Measurements from ENCODE around the gene GRHL1. TPM values are rescaled to one million over a fixed set of nuclear protein-coding genes. Genes with fewer than 3 reads are reported as not detected.
"Not testable (repeated sequence)": the region's sequence is repeated elsewhere in the genome, so short reads cannot be mapped to it uniquely, and the experiment has no call there.

Gene GRHL1, protein sequence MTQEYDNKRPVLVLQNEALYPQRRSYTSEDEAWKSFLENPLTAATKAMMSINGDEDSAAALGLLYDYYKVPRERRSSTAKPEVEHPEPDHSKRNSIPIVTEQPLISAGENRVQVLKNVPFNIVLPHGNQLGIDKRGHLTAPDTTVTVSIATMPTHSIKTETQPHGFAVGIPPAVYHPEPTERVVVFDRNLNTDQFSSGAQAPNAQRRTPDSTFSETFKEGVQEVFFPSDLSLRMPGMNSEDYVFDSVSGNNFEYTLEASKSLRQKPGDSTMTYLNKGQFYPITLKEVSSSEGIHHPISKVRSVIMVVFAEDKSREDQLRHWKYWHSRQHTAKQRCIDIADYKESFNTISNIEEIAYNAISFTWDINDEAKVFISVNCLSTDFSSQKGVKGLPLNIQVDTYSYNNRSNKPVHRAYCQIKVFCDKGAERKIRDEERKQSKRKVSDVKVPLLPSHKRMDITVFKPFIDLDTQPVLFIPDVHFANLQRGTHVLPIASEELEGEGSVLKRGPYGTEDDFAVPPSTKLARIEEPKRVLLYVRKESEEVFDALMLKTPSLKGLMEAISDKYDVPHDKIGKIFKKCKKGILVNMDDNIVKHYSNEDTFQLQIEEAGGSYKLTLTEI
- 123 TPM for total RNA-seq

DNA sequence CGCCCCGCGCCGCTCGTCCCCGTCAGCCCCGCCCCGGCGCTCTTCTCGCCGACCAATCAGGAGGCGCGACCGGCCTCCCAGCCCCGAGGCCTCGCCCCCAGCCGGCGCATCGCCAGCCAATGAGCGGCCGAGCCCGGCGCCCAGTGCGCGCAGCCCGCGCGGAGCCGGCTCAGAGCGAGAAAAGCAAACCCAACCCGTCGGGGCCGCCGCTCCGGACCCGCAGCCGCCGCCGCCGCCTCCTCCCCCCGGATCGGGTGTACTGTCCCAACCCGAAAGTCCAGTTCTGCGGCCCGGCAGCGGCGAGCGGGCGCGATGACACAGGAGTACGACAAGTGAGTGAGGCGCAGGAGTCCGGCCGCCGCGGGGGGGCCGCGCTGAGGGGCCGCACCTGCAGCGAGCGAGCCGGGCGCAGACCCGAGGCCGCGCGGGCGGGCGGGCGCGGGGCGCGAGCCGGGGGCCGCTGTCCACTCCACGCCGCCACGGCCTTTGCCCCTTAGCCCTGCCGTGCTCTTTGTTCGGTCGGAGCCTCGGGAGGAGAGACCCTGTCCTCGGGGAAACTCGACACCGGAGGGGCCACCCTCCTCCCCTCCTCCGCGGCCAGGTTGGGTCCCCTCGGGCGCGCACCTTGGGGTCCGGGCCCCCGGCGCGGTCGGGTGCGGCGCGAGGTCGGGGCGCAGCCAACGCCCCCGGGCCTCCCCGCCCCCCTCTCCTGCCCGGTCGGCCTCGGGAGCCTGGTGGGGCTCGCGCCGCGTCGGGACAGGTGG, at the start of gene GRHL1:
Gene GRHL1, plus strand, starts transcription at position 172 of the 764 bp plus-strand sequence. Its CDS starts 141 bp downstream, at position 313.
- peak; percentile 92 for ATAC-seq

DNA sequence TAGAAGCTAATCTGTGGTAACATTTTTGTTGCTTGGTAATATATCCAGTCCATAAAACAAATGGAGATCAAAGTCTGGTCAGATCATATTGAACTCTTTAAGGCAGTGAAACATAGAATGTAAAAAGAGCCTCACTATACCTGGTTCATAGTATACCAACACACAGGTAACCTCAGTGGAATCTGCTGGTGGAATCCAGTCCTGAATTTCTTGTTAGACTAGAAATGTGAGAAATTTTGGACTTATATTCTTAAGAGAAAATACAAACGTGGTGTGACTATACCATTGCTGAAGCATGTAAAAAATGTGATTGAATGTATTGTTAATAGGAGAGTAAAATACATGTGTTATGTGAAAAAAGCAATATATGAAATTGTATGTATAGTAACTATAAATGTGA, 46.1 kb upstream of the GRHL1 start:
- ATAC-seq: peak; percentile 76

DNA sequence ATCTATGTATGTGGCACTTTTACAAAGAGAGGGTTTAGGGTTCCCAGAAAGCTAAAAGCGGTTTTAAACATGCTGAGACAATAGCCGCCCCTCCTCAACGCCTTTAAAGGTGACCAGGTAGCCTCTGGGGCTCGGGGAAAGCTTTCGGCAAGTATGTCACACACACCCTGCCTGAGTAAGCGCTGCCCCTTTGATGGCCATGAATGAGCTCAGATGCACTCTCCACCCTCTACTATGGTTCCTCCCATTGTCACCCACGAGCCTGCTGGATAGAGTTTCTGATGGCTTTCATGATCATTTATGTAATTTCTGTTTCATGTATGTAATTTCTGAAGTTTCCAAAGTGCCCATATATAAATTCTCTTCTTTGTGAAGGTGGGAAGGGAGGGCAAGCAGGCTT, 44.1 kb upstream of the GRHL1 start:
- ATAC-seq: peak; percentile 89

DNA sequence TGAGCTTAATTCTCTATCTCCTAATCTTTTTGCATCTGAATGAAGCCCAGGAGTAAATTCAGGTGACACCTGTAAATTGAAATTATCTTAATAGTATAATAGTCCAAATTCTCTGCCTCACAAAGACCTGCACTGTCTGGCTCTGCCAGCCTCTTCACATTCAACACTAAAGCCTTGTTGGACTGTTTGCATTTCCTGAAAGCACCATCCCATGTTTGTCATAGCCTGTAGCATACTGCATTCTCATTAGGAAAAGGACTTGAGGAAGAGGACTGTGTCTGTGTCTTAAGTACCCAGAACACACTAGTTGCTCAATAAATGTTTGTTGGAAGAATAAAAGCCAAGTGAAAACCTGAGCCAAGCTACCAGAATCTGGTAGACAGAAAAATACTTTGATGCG, 42.9 kb upstream of the GRHL1 start:
- ATAC-seq: peak; percentile 70

DNA sequence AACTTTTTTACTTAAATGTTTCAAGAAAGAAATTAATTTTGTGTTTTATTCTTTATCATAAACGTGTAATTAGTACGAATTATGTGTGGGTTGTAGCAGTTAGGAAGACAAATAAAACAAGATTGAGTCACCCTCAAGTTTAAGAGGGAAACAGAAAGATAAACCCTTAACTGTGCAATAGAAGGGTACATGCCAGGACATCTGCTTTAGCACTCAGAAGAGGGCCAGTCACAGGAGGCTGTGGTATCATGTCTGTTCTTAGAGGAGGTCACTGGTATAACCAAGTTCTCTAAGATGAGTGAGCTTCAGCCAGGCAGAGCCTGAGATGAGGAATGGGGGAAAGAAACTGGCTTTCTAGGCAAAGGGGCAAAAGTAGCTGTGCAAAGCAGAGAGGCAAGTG, 42.4 kb upstream of the GRHL1 start:
- no peak for ATAC-seq

DNA sequence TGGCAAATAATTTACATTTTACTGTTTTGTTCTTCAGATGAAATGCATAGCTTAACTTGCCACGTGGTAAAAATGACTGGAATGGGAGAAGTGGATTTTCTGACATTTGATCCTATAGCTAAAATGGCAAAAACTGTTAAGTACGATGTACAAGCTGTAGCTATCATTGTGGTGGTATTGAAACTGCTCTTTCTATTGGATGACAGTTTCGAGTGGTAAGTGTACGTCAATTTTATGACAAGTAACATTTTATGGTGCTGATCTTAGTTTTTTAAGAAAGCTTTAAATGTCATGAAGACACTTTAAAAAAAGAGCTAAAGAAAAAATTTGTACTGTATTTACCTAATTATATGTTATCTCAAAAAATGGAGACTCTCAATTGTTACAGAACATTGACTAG, 40.8 kb upstream of the GRHL1 start:
- no peak for ATAC-seq

DNA sequence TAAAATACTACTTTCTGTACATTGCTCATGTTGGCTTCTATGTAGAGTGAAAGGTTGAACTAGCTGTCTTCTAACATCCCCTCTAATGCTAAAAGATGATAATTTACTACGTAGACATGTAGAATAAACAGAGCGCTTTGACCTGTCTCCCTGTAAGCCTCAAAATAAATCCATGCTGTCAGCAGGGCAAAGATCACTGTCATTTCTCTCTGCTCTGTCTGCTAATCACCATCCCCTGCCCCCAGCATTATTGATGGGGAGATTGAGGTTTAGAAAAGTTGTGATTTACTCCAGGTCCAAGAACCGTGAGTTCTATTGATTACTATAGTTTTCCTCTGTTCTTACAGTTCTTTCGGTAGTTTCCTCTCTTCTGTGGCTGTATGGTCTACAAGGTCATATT, 39.0 kb upstream of the GRHL1 start:
- ATAC-seq: no peak

DNA sequence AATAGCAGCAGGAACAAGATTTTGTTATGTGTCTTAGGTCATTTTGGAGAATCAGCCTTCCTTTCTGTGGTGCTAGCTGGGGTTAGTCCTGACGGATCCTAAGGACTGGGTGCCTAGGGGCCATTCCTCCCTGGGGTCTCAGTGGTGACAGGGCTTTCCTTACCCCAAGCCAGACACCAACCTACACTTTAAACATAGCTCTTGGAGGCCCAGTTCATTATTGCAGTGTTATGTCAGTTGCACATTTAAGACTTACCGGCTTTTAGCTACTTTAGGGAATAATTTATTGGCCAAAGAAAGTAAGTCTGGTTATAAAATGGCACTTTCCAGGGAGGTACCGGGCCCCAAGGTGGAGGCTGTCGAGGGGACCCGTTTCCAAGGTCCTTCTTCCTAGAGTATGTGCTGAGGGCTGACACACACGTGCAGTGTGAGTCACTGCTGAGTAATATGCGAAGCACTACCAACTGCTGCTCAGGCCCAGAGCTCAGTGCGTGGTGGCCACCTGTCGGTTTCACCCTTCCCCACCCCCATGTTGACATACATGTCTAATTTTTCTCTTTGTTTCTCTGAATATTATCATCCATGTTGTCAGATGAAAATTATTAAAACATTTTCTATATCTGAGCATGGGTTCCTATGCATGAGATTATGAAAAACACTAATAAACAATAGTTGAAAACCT, 37.0 kb upstream of the GRHL1 start:
- peak; percentile 100 for ATAC-seq

DNA sequence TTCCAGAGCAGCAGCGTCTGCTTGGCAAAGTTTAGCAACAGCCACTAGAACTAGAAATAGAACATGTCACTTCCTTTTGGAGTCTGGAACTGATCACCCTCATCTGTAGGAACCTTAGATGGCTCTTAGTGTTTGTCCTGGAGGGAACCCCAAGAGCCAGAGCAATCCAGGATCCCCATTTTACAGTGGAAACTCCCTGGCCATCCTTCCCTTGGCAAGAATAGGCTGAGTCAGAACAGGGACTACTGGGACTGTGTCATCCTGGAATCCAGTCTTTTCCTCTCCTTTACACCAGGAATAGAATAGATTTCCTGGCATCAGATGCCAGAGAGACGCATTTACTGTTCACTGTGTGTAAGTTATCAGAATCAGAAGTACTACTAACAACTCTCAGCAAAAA, 33.2 kb upstream of the GRHL1 start:
- no peak for ATAC-seq

DNA sequence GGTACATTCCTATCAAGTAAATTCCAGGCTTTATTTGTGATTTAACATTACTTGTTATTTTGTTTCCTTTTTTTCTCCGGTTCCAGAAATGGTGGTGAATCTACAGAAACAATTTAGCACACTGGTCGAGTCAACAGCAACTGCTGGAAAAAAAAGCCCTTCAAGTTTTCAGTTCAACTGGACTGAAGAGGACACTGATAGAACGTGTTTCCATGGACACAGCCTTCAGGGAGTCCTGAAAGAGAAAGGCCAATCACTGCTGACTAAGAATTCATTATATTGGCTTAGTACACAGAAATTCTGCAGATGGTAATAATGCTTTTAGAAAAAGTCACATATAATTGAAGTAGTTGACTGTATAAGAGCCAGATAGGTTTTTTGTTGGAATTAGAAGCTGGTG, 32.0 kb upstream of the GRHL1 start:
- ATAC-seq: no peak

DNA sequence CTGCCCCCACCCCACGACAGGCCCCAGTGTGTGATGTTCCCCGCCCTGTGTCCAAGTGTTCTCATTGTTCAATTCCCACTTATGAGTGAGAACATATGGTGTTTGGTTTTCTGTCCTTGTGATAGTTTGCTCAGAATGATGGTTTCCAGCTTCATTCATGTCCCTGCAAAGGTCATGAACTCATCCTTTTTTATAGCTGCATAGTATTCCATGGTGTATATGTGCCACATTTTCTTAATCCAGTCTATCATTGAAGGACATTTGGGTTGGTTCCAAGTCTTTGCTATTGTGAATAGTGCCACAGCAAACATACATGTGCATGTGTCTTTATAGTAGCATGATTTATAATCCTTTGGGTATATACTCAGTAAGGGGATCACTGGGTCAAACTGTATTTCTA, 24.5 kb upstream of the GRHL1 start:
- not testable (repeated sequence) for ATAC-seq

DNA sequence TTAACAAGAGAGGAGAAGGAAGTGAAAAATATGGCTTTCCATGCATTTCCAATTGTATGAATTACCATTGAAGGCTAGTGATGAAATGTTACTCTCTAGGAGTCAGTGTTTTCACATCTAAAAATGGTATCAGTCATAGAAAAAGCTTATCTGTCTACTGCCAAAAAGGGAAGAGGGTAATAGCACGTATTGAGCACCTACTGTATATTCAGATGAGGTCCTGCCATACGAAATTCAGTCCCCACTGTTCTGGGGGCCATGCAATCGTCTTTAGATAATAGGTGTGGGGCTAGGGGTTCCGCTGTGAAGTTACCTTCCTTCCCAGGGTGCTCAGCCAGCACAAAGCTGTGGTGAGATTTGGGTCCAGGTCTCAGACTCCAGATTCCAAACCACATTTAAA, 14.2 kb upstream of the GRHL1 start:
- no peak for ATAC-seq

DNA sequence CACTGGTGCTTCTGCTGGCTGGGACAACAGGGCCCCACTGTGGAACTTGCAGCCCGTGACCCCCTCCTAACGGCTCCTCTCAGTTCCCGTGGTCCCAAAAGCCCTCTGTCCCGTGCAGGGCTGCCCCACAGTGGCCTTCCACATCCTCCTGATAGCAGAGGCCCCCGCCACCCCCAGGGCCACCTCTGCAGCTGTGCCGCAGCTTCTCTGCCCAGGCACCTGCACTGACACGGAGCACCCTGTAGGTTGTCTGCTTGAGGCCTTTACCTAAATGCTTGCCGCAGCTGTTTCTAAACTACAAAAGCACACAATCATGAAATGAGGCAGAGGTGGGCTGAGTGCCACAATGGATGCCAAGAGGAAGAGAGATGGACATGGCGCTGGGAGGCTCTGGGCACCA, 13.5 kb upstream of the GRHL1 start:
- ATAC-seq: no peak

DNA sequence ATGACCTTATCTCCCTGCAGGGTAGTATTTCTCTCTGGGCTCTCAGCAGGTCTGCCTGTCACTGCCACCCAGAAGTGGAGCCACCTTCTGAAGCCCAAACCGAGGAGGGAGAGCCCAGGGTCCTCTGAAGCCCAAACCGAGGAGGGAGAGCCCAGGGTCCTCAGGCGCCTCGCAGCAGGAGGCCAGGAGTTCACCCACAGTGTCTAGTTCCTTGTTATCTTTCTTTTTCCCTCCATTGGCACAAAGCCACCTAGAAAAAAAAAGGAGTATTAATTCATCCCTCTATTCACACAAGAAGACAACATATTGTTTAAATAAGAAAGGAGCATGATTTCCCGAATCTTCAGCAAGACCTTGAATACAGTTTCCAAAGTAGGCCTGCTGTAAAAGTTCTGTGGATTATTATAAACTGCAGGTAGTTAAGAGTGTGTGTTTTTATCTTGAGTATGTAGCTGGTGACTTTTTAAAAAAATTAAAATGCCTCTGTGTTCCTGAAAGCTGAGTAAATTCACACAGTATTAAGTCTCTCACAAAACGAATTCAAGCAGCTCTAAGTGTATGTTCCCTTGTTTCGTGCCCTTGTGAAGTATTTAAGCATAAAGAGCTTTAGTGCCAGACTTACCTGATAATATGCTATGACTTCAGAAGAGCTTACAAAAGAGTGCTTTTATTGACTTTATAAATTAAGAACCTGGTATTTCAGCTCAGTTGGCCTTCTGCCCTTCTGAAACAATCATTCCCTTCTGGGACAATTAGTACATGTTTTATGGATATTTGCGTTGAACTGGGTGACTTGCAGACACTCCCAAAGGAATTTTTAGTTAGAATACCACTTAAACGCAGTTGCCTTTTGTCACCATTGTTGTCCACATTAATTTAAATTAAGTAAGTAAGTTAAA, 11.7 kb upstream of the GRHL1 start:
- no peak for ATAC-seq

DNA sequence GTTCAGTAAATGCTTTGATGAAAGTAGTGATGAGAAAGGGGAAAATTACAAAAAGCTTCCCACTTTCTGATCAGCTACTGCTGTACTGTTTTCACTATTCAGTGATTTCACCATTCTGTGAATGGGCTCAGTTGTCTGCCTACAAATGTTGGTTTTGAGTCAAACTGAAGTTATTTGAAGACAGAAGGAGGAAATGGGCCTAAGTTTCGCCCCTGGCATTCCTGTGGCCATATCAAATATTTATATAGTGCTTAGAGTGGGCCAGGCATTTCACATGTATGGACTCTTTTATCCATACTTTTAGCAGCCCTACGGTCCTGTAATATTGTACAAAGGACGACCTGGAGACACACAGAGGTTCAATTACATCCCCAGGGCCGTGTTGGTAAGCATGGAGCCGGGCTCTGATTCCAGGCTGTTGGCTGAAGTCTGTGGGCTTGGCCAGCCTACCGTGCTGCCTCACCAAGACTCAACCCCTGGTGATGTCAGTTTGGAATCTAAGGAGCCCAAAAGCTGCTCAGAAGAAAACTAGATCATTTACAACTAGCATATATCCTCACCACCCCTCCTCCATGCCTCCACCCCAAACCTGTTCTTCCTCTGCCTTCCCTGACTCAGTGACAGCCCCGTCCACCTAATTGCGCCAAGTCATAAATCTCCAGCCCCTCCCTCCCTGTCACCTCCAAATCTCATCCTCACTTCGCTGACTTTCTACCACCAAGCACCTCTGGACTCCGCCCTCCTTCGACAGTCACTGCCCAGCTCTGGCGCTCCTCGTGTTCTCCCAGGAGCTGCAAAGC, 10.1 kb upstream of the GRHL1 start:
- peak; percentile 90 for ATAC-seq

DNA sequence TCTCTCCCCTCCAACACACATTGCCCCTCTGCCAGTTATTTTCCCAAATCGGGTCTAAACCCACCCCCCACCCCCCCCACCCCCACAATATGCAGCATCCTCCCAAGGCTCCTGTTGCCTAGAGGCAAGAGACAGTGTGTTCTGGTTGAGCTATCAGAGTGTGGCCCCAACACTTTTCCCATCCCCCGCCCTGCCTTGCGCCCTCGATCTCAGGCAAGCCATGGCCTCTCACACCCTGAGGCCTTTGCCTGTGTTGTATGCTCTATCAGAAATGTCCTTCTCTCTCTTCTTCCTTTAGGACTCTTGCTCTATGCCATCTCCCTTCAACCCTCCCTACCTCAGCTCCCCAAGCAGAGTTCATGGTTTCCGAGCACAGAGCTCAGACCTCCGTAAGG, 9.5 kb upstream of the GRHL1 start:
- no peak for ATAC-seq

DNA sequence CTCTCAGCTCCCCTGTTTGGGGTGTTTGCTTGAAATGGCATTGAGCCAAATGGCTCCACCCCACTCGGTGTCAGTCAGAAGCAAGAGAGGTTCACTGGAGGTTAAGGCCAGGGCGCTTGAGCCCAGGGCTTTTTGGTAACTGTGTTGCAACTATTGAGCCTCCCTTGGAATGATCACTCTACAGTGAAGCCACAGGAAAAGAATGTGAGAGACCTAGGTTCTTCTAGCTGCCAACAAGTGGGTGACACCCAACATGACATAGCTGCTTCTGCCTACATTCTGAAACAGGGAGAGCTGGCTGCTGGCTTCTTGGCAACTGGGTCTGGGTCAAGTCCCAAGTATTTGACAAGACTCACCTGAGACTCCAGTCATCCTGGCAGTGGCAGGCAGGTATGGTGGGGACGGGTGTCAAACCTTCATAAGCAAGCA, 7.1 kb upstream of the GRHL1 start:
- ATAC-seq: peak; percentile 90

DNA sequence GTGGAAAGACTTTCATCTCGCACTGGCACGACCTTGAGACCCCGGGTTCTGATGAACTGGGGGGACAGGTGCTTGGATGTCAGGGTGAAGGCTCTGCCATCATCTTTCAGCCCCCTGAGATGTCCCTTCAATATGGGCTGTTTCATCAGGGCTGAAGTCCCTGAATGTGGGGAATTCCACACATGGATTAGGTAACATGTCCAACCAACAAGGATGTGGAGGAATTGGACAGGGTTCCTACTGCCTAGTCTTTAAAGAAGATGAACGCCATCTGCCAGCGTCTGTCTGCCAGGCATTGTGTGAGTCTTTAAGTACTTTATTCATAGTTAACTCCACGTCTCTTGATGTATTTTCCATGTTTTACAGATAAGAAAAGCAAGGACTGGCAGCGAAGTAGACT, 5.9 kb upstream of the GRHL1 start:
- no peak for ATAC-seq

DNA sequence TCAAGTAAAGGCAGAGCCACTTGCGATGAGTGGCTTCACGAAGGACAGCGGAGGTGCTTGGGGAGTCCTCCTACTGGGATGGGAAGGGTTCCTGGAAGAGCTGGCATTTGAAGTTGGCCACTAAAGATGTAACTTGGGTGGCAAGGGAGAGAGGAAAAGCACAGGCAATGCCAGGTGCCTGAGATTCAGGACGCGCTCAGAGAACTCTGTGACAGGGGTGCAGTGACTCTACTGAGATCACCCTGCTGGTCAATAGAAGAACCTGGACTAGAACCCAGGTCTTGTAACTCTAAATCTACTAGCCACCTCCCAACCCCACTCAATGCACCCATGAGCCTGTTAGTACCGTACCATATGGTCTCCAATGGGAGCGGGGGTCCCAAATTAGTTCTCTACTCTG, 5.4 kb upstream of the GRHL1 start:
- ATAC-seq: no peak

DNA sequence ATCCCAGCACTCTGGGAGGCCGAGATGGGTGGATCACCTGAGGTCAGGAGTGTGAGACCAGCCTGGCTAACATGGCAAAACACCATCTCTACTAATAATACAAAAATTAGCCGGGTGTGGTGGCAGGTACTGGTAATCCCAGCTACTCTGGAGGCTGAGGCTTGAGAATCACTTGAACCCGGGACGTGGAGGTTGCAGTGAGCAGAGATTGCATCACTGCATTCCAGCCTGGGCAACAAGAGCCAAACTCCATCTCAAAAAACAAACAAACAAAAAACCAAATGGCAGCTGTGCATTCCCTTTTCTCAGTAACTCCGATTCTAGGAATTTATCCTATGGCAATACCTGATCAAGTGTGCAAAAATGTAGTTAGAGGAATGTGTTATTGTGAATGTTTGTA, 4.7 kb upstream of the GRHL1 start:
- ATAC-seq: no peak

DNA sequence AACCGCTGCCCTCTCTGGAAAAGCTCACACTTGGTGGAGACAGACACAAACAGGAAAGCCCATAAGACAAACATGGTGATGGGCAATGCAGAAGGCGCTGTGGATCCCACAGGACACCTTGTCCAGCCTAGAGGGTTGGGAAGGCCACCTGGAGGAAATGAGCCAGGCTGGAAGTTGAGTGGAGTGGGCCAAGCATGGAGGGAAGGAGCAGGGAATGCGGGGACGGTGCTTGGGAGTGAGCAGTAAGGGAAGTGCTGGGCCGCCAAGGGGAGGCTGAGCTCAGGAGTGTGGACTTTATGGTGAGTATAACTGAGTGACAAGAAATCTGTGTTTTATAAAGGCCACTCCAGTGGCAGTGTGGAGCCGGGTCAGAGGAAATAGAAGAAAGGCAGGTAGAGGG, 2.8 kb upstream of the GRHL1 start:
- ATAC-seq: no peak

All from esophagus mucosa (tissue), 1 donor.